H9 (cell line): ENCODE measurements around the gene PAXX. TPM values are rescaled to one million over a fixed set of nuclear protein-coding genes. Genes with fewer than 3 reads are reported as not detected.

Experiments used
- DNase-seq: peaks from one replicate; pipeline ENCODE4 v3.0.0-alpha.2; 2017
- H2AFZ ChIP-seq: one replicate; pipeline ENCODE4 v1.6.1; 2013; ENCODE audit warnings: mild to moderate bottlenecking, low read length, control low read depth, moderate library complexity
- H2AK5ac ChIP-seq: 2 replicates; pipeline ENCODE4 v1.6.1; 2013; ENCODE audit warnings: low read length, control low read depth, mixed read lengths; ENCODE audit not compliant: insufficient read length
- H2BK120ac ChIP-seq: one replicate; pipeline ENCODE4 v1.6.1; 2013; ENCODE audit warnings: low read depth, mild to moderate bottlenecking, low read length, control low read depth, inconsistent platforms; ENCODE audit not compliant: poor library complexity, severe bottlenecking
- H2BK12ac ChIP-seq: 2 replicates; pipeline ENCODE4 v1.6.1; 2013; ENCODE audit warnings: low read length, control low read depth, mixed read lengths, low read depth; ENCODE audit not compliant: insufficient read length
- H2BK15ac ChIP-seq: 2 replicates; pipeline ENCODE4 v1.6.1; 2013; ENCODE audit warnings: low read depth, low read length, control low read depth
- H2BK20ac ChIP-seq: one replicate; pipeline ENCODE4 v1.6.1; 2013; ENCODE audit warnings: low read depth, mild to moderate bottlenecking, low read length, control low read depth, inconsistent platforms; ENCODE audit not compliant: poor library complexity, severe bottlenecking
- H2BK5ac ChIP-seq: 2 replicates; pipeline ENCODE4 v1.6.1; 2013; ENCODE audit warnings: low read length, control low read depth, mixed read lengths; ENCODE audit not compliant: insufficient read length
- H3K14ac ChIP-seq: 2 replicates; pipeline ENCODE4 v1.6.1; 2013; ENCODE audit warnings: low read length, control low read depth; ENCODE audit not compliant: insufficient read depth
- H3K18ac ChIP-seq: 2 replicates; pipeline ENCODE4 v1.6.1; 2013; ENCODE audit warnings: low read depth, mild to moderate bottlenecking, mixed read lengths, low read length, control low read depth; ENCODE audit not compliant: insufficient read length
- H3K23ac ChIP-seq: 2 replicates; pipeline ENCODE4 v1.6.1; 2013; ENCODE audit warnings: low read length, control low read depth, mixed read lengths, low read depth; ENCODE audit not compliant: insufficient read length
- H3K23me2 ChIP-seq: 2 replicates; pipeline ENCODE4 v1.6.1; 2013; ENCODE audit warnings: low read depth, mild to moderate bottlenecking, mixed read lengths, low read length, control low read depth; ENCODE audit not compliant: insufficient read length, poor library complexity, severe bottlenecking
- H3K27ac ChIP-seq: 2 replicates; pipeline ENCODE4 v1.5.1; 2013; ENCODE audit warnings: low read length, control low read depth, mixed read lengths, low read depth; ENCODE audit not compliant: insufficient read length
- H3K27me3 ChIP-seq: 2 replicates; pipeline ENCODE4 v1.6.1; 2013; ENCODE audit warnings: low read length, control low read depth, inconsistent platforms; ENCODE audit not compliant: insufficient read depth
- H3K4ac ChIP-seq: 2 replicates; pipeline ENCODE4 v1.6.1; 2013; ENCODE audit warnings: low read depth, mild to moderate bottlenecking, control low read depth, inconsistent platforms, low read length, moderate library complexity
- H3K4me1 ChIP-seq: 2 replicates; pipeline ENCODE4 v1.6.1; 2013; ENCODE audit warnings: low read length, control low read depth, inconsistent platforms; ENCODE audit not compliant: insufficient read depth
- H3K4me2 ChIP-seq: 2 replicates; pipeline ENCODE4 v1.6.1; 2013; ENCODE audit warnings: low read length, control low read depth, mixed read lengths; ENCODE audit not compliant: insufficient read length, insufficient read depth
- H3K56ac ChIP-seq: 2 replicates; pipeline ENCODE4 v1.6.1; 2013; ENCODE audit warnings: low read depth, mild to moderate bottlenecking, mixed read lengths, low read length, control low read depth; ENCODE audit not compliant: insufficient read length
- H3K79me1 ChIP-seq: 2 replicates; pipeline ENCODE4 v1.6.1; 2013; ENCODE audit warnings: low read depth, mild to moderate bottlenecking, moderate library complexity, low read length, control low read depth, inconsistent platforms; ENCODE audit not compliant: insufficient read depth, poor library complexity, severe bottlenecking
- H3K79me2 ChIP-seq: 2 replicates; pipeline ENCODE4 v1.6.1; 2013; ENCODE audit warnings: low read length, control low read depth, inconsistent platforms; ENCODE audit not compliant: insufficient read depth
- H3K9ac ChIP-seq: 2 replicates; pipeline ENCODE4 v1.6.1; 2013; ENCODE audit warnings: low read length, control low read depth, mixed read lengths; ENCODE audit not compliant: insufficient read length; ENCODE audit errors: extremely low read depth
- H3K9me3 ChIP-seq: one replicate; pipeline ENCODE4 v1.6.1; 2013; ENCODE audit warnings: low read depth, low read length, inconsistent platforms; ENCODE audit not compliant: control insufficient read depth
- H3T11ph ChIP-seq: one replicate; pipeline ENCODE4 v1.6.1; 2013; ENCODE audit warnings: mild to moderate bottlenecking, low read length, control low read depth, inconsistent platforms
- H4K20me1 ChIP-seq: one replicate; pipeline ENCODE4 v1.6.1; 2013; ENCODE audit not compliant: control insufficient read depth, insufficient read length, insufficient read depth
- H4K5ac ChIP-seq: 2 replicates; pipeline ENCODE4 v1.6.1; 2013; ENCODE audit warnings: low read depth, mild to moderate bottlenecking, mixed read lengths, low read length, control low read depth; ENCODE audit not compliant: insufficient read length
- H4K8ac ChIP-seq: replicated peaks from 2 replicates; pipeline ENCODE4 v1.6.1; 2013; ENCODE audit warnings: low read length, control low read depth, mixed read lengths, low read depth; ENCODE audit not compliant: insufficient read length
- H4K91ac ChIP-seq: 2 replicates; pipeline ENCODE4 v1.6.1; 2013; ENCODE audit warnings: low read depth, mild to moderate bottlenecking, moderate library complexity, mixed read lengths, low read length, control low read depth; ENCODE audit not compliant: insufficient read length
- H3K27ac Mint-ChIP-seq, 3 experiments: 2 replicates in 2 of 3; 3 replicates in 1 of 3; pipeline ENCODE4 v1.8.0; 2020 to 2021; ENCODE audit warnings: mixed read lengths in 3 of 3, mild to moderate bottlenecking in 1 of 3, moderate library complexity in 1 of 3
- H3K27me3 Mint-ChIP-seq: 2 replicates; pipeline ENCODE4 v1.8.0; 2021; ENCODE audit warnings: low read depth, mild to moderate bottlenecking, moderate library complexity, mixed read lengths
- H3K36me3 Mint-ChIP-seq, 3 experiments: 2 replicates in 2 of 3; 3 replicates in 1 of 3; pipeline ENCODE4 v1.8.0; 2020 to 2021; ENCODE audit warnings: low read depth in 3 of 3, mixed read lengths in 3 of 3; ENCODE audit not compliant: insufficient read depth in 1 of 3
- H3K4me1 Mint-ChIP-seq, 2 experiments: 2 replicates each; pipeline ENCODE4 v1.8.0; 2020; ENCODE audit warnings: mixed read lengths in 2 of 2
- H3K4me3 Mint-ChIP-seq, 2 experiments: 2 replicates in 1 of 2; 3 replicates in 1 of 2; pipeline ENCODE4 v1.8.0; 2020 to 2021; ENCODE audit warnings: mild to moderate bottlenecking in 2 of 2, mixed read lengths in 2 of 2, moderate library complexity in 1 of 2
- H3K9me3 Mint-ChIP-seq, 2 experiments: 2 replicates in 1 of 2; 3 replicates in 1 of 2; pipeline ENCODE4 v1.8.0; 2020; ENCODE audit warnings: mild to moderate bottlenecking in 2 of 2, mixed read lengths in 2 of 2, moderate library complexity in 1 of 2
- WGBS: extraction: QIAGEN DNeasy Blood & Tissue Kit; methylation state at CpG from one replicate; pipeline ENCODE4 v1.1.7; 2013; ENCODE audit warnings: missing lambda C conversion rate, low lambda C conversion rate, mixed read lengths; ENCODE audit not compliant: insufficient read length; ENCODE audit errors: extremely low coverage; 5-methylcytosine and 5-hydroxymethylcytosine counted together
- total RNA-seq: library from RNA; stranded (reverse); gene quantifications from 2 replicates; pipeline ENCODE4 v1.2.1, GENCODE V29; 2021
- TF ChIP-seq, protein P1 (sequence below): fragments of 200-600 bp; sonication (generic); conservative IDR thresholded peaks from 3 replicates; pipeline ENCODE4 v1.8.0; 2021; ENCODE audit warnings: antibody characterized with exemption, mild to moderate bottlenecking

PAXX gene
- total RNA-seq, 1 experiment from 2014 or later, result 51.2 TPM

DNA sequence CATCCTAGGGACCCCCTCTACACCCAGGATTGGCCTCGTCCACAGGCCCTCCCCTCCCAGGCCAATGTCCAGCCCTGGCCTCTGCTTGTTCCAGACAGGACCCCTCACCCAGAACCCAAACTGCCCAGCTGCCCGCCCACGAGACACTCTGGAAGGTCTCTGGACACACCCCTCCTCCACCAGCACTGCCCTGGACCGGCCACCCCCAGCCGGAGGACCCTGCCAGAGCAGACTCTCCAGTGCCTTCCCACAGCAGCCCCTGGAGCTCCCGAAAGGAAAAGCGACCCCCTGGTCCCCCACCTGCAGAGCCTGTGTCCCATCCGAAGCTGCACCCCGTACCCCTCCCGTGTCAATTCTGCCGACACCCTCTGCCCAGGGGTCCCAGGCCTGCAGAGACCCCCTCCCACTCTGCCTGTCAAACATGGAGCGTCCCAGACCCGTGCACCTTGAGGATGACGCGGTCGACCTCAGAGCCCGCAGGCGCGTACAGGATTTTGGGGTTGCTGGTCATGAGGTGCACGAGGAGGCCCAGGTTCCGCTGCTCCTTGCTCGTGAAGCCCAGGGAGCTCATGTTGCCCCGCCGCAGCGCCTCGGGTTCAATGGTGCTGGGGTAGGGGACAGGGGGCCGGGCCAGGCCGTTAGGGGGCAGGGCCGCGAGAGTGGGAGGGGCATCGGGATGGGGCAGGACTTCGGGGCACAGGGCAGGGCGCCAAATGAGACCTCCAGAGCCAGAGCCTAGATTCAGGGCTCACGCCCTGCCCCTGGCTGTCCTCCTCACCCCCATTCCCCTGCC lies 27.9 kb downstream of the PAXX start:
- H2BK15ac ChIP-seq, result no peak overlapping the region
- H3K23me2 ChIP-seq, result no peaks in the 10 kb centered on the region
- H3K9ac ChIP-seq, result no peak overlapping the region
- TF ChIP-seq, protein P1, sequence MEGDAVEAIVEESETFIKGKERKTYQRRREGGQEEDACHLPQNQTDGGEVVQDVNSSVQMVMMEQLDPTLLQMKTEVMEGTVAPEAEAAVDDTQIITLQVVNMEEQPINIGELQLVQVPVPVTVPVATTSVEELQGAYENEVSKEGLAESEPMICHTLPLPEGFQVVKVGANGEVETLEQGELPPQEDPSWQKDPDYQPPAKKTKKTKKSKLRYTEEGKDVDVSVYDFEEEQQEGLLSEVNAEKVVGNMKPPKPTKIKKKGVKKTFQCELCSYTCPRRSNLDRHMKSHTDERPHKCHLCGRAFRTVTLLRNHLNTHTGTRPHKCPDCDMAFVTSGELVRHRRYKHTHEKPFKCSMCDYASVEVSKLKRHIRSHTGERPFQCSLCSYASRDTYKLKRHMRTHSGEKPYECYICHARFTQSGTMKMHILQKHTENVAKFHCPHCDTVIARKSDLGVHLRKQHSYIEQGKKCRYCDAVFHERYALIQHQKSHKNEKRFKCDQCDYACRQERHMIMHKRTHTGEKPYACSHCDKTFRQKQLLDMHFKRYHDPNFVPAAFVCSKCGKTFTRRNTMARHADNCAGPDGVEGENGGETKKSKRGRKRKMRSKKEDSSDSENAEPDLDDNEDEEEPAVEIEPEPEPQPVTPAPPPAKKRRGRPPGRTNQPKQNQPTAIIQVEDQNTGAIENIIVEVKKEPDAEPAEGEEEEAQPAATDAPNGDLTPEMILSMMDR, result no peak
- no peak overlapping the region for H2BK120ac ChIP-seq
- H4K5ac ChIP-seq, result no peak overlapping the region
- no peak overlapping the region for H2AFZ ChIP-seq
- H3K14ac ChIP-seq, result no peak overlapping the region
- H3K27ac ChIP-seq, result no peak overlapping the region
- H2BK12ac ChIP-seq, result no peak overlapping the region
- no peaks in the 10 kb centered on the region for H3K79me2 ChIP-seq
- no peaks in the 10 kb centered on the region for H3K27me3 Mint-ChIP-seq
- H3K23ac ChIP-seq, result no peak overlapping the region
- H3K18ac ChIP-seq, result no peak overlapping the region
- peaks cover 2 to 9% of the 10 kb centered on the region in 2 experiments; a peak in 3 of 4 replicates for H3K4me1 Mint-ChIP-seq
- H4K8ac ChIP-seq, result no peak overlapping the region
- H3K56ac ChIP-seq, result no peak overlapping the region
- no peak overlapping the region for H4K91ac ChIP-seq
- no peak overlapping the region for H3K4me2 ChIP-seq
- H3K79me1 ChIP-seq, result no peaks in the 10 kb centered on the region
- no peaks in the 10 kb centered on the region for H4K20me1 ChIP-seq
- no peaks in the 10 kb centered on the region for H3K27me3 ChIP-seq
- DNase-seq, result peak; percentile 50
- H3K36me3 Mint-ChIP-seq, result peaks cover 4 to 13% (median 4%) of the 10 kb centered on the region in 3 experiments; a peak in 4 of 7 replicates
- H2BK20ac ChIP-seq, result no peak overlapping the region
- no peak overlapping the region for H2BK5ac ChIP-seq
- H2AK5ac ChIP-seq, result no peak overlapping the region
- no peaks in the 10 kb centered on the region for H3K9me3 ChIP-seq
- H3K9me3 Mint-ChIP-seq, result no peaks in the 10 kb centered on the region
- no CpG with 5 or more reads among the region's 34 CpGs for WGBS
- H3K4me3 Mint-ChIP-seq, result no peak overlapping the region
- H3K27ac Mint-ChIP-seq, result no peak overlapping the region; a peak in 1 of 7 replicates
- no peak overlapping the region for H3K4ac ChIP-seq
- H3T11ph ChIP-seq, result no peak overlapping the region
- no peaks in the 10 kb centered on the region for H3K4me1 ChIP-seq
